Measurements from ENCODE around the gene NTM. TPM values are rescaled to one million over a fixed set of nuclear protein-coding genes. Genes with fewer than 3 reads are reported as not detected.

NTM gene
- total and polyA plus RNA-seq, 2 donors (not counting 3 experiments of a cell fraction or from before 2014, with no cell fraction given), result 1.00 to 1.1 TPM

DNA sequence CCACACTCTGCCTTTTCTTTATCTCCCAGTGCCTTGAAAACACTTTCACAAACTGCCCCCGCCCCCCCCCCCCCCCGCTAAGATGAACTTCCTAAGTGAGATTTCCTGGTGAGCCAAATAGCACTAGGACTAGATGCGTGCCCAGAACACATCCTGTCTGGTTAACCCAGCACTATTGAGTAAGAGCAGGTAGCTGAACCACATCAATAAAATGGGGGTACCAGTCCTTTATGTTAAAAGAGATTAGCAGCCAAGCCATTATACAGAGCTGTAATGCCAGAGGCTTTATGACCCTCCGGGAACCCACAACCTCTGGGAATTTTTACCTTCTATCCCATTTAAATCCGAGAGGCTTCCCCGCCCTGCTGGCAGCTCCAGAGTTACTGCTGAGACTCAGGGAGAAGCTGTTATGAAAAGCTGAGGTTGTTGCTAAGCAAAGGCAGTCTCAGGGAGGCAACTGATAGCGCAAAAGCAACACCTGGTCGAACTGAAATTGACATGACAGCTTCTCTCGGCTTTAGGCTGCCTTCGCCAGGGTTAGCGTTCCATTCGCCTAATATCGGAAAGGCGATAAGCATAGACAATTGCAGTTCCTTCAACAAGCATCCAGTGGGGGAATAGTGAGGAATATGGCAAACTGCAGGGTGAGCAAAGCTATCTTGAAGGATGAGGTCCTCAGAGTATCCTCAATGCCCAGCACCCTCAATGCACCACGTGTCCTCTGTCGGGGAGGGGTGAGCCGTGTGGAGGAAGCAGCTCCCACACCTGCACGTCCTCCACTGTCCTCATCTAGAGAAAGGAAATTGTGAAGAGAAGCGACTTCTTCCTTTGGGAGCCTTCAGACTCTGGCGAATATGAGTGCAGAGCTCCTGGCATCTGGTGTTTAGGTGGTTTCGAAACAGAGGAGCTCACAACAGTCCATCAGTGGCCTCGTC lies 977.0 kb downstream of the NTM start:
- H2AFZ ChIP-seq (ENCODE audit: low read depth, low read length), result no peak overlapping the region
- H3K4me1 ChIP-seq (ENCODE audit: control insufficient read depth, extremely low read depth, insufficient read depth, low read length), result no peaks in the 10 kb centered on the region
- FAIRE-seq, result no peak
- BruUV-seq (replicated peaks), result no TSS peak
- no peak overlapping the region for H3K27ac ChIP-seq (ENCODE audit: insufficient read depth, low read depth, low read length)
- dilution Hi-C loops (cut with MboI; ENCODE audit: extremely low pct_ligation_motif_present, low sequenced_read_pairs) (no loop called here), intact Hi-C loops (cut with micrococcal nuclease) (no loop called here)
- no peak overlapping the region for H3K9ac ChIP-seq (replicated peaks; ENCODE audit: extremely low read depth, insufficient read depth, low read length)
- H3K9me3 ChIP-seq (replicated peaks; ENCODE audit: control insufficient read depth, insufficient read depth, low read length), result peaks cover 5% of the 10 kb centered on the region
- no peaks in the 10 kb centered on the region for H3K27me3 ChIP-seq (ENCODE audit: control insufficient read depth in 2 of 2, insufficient read depth in 2 of 2, low read length in 2 of 2)
- POLR2A ChIA-PET, result no interaction called here
- H4K20me1 ChIP-seq (replicated peaks; ENCODE audit: control insufficient read depth, extremely low read depth, insufficient read depth, low read length), result no peaks in the 10 kb centered on the region
- no peak for DNase-seq (ENCODE audit: low read depth, low spot score)
- H3K9me1 ChIP-seq (replicated peaks; ENCODE audit: control insufficient read depth, extremely low read depth, insufficient read depth, low read length), result no peaks in the 10 kb centered on the region
- H3K36me3 ChIP-seq (ENCODE audit: control insufficient read depth in 2 of 2, extremely low read depth in 1 of 2, insufficient read depth in 2 of 2, low read length in 2 of 2), result no peaks in the 10 kb centered on the region
- no peak overlapping the region for H3K4me3 ChIP-seq (replicated peaks in 1 of 3; ENCODE audit: insufficient read depth in 1 of 3, low read depth in 1 of 3, low read length in 3 of 3)
- CTCF ChIA-PET, result no interaction called here
- TF ChIP-seq MYC (IDR thresholded peaks at IDR 0.05; ENCODE audit: low read depth, low read length) (no peak), FOS (IDR thresholded peaks at IDR 0.05; ENCODE audit: borderline replicate concordance, insufficient read depth, low read length) (no peak), POLR2AphosphoS5 (IDR thresholded peaks at IDR 0.05; ENCODE audit: insufficient read depth, low read depth, low read length) (no peak), POLR2A (IDR thresholded peaks at IDR 0.05; ENCODE audit: low read depth, low read length) (no peak), JUN (IDR thresholded peaks at IDR 0.05; ENCODE audit: borderline replicate concordance, insufficient read depth, insufficient read length, low read depth) (no peak), GATA2 (IDR thresholded peaks at IDR 0.05; ENCODE audit: insufficient read depth, insufficient read length, low read depth, low read length) (no peak), EZH2 (IDR thresholded peaks at IDR 0.05; ENCODE audit: borderline replicate concordance, low read depth, low read length, severe bottlenecking) (no peak)
- TF ChIP-seq, protein P1, sequence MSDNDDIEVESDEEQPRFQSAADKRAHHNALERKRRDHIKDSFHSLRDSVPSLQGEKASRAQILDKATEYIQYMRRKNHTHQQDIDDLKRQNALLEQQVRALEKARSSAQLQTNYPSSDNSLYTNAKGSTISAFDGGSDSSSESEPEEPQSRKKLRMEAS (IDR thresholded peaks at IDR 0.05; ENCODE audit: insufficient read depth, insufficient read length), result no peak
- TF ChIP-seq, protein P2, sequence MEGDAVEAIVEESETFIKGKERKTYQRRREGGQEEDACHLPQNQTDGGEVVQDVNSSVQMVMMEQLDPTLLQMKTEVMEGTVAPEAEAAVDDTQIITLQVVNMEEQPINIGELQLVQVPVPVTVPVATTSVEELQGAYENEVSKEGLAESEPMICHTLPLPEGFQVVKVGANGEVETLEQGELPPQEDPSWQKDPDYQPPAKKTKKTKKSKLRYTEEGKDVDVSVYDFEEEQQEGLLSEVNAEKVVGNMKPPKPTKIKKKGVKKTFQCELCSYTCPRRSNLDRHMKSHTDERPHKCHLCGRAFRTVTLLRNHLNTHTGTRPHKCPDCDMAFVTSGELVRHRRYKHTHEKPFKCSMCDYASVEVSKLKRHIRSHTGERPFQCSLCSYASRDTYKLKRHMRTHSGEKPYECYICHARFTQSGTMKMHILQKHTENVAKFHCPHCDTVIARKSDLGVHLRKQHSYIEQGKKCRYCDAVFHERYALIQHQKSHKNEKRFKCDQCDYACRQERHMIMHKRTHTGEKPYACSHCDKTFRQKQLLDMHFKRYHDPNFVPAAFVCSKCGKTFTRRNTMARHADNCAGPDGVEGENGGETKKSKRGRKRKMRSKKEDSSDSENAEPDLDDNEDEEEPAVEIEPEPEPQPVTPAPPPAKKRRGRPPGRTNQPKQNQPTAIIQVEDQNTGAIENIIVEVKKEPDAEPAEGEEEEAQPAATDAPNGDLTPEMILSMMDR (IDR thresholded peaks at IDR 0.05; ENCODE audit: extremely low read depth in 1 of 2, insufficient read depth in 1 of 2, low read depth in 1 of 2, low read length in 2 of 2), result no peak
- H3K79me2 ChIP-seq (ENCODE audit: control insufficient read depth, insufficient read depth, low read length), result no peaks in the 10 kb centered on the region
- H3K4me2 ChIP-seq (ENCODE audit: insufficient read depth, low read length), result no peak overlapping the region

Measured in endothelial cell of umbilical vein (primary cell).